ENCODE data around the gene TANC1.

Gene TANC1

DNA sequence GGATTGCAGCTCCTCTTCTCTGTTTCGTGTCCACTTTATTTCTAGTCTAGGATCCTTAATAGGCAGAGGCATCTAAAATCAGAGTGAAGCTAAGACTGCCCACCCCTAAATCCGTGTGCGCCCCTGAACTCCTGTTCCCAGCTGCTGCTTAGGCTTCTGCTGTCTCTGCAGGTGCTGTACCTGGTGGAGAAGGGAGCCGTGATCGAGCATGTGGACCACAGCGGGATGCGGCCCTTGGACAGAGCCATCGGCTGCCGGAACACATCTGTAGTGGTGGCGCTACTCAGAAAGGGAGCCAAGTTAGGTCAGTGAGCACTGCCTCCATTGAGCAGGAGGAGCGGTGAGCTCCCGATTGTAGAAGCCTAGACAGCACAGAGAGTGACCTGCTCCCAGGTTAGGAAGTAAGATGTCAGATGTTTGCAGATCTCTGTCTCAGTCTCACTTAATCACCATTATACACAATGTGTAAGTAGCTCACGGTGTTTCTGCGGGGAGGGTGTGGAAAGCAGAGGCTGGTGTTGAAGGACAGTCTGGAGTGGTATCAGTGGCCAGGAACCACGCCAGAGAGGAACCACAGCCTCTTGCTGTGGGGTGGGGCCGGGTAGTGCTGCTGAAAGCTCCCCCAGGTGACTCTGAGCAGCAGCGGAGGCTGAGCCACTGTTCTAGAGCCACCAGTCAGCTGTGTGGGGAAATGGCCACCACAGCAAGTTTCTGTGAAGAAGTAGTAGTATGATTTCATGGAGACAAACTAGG is 255.8 kb downstream of the TANC1 start:
- DNase-seq (ENCODE audit: low read depth, low spot score): no peak

DNA sequence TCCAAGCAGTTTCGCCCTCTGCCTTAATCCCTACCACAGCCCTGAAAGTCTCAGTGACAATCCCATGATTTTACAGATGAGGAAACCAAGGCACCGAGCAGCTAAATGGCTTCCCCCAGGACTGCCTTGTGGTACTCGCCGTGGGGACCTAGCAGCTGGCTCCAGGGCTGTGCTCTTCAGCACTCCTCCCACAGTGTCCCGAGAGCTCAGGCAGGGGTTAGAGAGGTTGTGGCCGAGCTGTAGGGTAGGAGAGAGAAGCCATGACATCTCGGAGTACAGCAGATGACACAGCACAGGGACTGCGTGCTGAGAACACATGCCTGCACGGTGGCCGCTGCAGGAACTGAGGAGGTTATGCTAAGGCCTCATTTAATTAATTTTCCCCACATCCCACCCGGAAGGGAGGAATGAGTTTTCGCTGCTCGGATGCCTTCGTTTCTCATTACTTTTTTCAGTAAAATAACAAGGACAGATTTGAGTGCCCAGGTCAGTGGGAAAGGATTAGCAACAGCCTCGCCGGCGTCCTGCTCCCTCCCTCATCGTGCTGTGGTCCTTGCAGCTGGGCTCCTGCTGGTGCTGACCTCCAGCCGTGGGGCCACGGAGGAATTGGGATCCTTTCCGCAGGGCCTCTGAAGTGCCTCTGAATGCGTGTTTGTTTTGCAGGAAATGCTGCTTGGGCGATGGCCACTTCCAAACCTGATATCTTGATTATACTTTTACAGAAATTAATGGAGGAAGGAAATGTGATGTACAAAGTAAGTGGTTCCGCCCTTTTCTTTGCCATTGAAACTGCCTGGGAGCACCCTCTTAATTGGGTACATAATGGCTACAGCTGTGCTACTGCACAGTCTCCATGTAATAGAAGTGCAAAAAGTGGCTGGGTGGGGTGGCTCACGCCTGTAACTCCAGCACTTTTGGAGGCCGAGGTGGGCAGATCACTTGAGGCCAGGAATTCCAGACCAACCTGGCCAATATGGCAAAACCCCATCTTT is 256.9 kb downstream of the TANC1 start:
- DNase-seq (ENCODE audit: low read depth, low spot score): no peak

DNA sequence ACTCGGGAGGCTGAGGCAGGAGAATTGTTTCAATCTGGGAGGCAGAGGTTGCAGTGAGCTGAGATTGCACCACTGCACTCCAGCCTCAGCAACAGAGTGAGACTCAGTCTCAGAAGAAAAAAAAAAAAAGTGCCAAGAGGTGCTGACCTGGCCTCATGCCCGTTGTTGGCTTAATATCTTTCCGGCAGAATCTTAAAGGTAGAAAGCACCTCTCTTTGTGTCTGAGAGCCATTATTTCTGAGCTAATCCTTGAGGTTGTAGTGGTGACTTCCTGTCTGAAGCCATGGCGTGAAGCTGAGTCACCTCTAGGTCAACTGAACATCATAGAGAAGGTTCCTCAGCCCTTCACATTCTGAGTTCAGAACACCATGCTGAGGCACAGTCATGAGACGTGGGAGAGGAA is 257.6 kb downstream of the TANC1 start:
- no peak for DNase-seq (ENCODE audit: low read depth, low spot score)

DNA sequence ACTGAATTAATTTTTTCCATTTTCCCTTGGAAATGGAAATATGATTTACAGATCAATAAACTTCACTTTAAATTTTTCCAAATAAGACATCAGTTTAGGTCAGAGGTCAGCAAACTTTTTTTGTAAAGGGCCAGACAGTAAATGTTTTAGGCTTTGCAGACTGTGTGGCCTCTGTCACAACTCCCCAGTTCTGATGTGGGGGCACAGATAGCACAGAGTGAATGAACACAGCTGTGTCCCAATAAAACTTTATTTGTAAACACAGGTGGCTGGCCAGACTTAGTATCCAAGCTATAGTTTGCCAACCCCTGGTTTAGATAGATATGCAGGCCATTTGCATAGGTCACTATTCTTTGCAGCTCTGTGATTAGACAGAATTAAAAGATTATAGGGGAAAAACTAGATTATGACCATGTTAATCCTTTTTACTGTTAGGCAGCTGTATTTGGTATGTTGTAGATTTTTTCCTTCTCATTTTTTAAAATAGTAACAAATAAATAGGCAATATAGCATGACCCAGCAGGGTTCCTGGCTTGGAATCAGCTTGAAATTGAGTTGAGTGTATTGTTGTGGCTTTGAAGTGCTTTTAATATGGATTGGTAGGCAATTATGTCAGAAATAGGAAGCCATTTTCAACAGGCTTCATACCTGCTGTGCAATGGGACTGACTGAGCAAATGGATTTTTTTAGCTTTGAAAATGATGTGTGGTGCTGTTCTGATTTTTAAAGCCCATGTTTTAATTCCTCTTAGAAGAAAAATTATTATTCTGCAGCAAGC is 258.4 kb downstream of the TANC1 start:
- DNase-seq (ENCODE audit: low read depth, low spot score): no peak

DNA sequence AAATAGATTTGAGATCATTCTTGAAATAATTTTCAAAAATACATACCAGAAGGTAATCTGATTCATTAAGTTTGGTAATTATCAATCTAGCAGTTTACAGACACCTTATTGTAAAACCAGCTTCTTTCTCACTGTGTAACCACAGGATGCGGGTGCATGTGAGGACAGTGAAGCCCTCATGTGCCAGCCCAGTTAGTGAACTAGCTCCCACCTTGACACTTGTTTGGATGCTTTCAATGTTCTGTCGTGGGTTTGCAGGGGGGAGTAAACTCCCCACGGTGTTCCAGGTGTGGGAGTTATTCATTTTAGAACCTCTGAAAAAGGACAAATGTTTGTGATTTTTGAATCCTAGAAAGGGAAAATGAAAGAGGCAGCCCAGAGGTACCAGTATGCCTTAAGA is 259.0 kb downstream of the TANC1 start:
- no peak for DNase-seq (ENCODE audit: low read depth, low spot score)

- DNase-seq (ENCODE audit: low read depth, low spot score): no peak
These were observed 259.7 kb downstream of the TANC1 start for GRCh38 chr2:159228081-159228581.

GRCh38 chr2:159229476-159230144 is 261.2 kb downstream of the TANC1 start:
- DNase-seq (ENCODE audit: low read depth, low spot score): no peak

- no peak for DNase-seq (ENCODE audit: low read depth, low spot score)
These were observed 261.9 kb downstream of the TANC1 start for GRCh38 chr2:159230145-159230877.

- no peak for DNase-seq (ENCODE audit: low read depth, low spot score)
These were observed 264.2 kb downstream of the TANC1 start for GRCh38 chr2:159232456-159233170.

DNA sequence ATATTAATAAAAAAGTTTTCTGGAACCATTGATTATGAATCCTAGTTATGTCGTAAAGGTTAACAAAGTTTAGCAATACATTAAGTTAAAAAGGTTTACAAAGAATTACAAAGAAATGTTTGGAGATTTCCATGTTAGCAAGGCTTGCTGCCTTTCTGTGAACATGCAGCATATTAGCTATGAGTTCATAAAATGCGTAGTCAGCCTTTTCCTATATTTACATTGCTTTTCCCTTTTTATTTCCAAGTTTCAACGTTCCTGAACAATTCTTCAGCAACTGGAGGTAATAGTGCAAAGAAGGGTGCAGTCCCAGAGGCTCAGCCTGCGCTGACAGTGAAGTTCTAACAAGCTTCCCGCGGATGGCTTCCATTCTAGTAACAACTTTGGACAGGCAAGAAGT is 266.4 kb downstream of the TANC1 start:
- no peak for DNase-seq (ENCODE audit: low read depth, low spot score)

DNA sequence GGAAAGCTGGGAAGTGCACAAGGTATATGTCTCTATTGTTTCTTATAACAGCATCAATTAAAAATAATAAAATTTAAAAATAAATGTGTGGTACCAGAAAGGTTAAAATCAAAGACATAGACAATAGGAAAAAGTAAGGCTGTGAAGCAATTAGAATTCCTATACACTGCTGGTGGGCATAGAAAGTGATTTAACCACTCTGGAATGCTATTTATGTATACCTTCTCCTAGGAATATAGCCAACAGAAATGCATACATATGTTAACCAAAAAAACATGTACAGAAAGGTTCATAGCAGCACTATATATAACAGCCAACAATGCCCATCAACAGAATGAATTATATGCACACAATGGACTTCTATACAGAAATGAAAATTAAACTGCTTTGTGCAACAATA is 275.1 kb downstream of the TANC1 start:
- DNase-seq (ENCODE audit: low read depth, low spot score): no peak

DNA sequence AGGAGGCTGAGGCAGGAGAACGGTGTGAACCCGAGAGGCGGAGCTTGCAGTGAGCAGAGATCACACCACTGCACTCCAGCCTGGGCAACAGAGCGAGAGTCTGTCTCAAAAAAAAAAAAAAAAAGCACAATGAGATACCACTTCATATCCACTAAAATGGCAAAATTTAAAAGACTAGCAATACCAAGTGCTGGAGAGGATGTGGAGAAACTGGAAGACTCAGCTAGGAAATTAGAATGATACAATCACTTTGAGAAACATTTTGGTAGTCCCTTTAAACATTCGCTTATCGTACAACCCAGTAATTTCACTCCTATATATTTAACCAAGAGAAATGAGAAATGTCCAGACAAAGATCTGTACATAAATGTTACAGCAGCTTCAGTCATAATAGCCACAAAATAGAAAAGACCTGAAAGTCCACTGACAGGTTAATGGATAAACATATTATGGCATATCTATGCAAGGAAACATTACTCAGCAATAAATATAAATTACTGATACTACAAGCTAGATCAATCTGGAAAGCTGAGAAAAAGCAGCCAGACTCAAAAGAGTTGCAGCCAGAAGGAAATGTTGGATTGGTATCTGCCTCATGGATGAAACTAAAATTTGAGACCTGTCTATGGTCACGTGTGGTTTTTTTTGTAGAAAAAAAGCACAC is 278.0 kb downstream of the TANC1 start:
- no peak for DNase-seq (ENCODE audit: low read depth, low spot score)

DNA sequence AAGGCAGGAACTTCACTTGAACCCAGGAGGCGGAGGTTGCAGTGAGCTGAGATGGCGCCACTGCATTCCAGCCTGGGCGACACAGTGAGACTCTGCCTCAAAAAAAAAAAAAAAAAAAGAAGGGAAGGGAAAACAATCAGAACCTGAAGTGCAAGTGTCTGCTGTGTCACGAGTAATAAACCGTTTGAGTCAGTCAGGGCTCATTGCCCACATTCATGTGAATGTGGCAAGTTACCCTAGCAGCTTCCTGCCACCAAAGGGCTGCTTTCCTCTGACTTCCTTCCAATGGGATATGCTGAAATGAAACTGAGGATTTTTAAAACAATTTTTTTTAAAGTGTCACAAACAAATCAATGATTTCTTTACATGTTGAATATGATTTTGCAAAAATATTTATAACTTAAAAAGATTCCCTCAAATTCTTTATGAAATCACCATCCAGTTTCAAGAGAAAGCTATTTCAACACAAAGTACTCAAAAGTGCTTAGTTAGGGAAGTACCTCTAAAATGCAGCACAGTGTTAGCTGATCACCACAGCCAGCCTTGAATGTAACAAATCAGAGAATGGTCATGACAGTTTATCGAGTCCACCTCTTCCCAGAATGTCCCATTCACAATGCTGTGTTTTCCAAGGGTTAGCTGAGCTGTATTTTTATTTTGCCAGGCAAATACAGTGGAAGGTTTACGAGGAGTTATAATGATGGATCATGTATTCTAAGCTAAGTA is 281.7 kb downstream of the TANC1 start:
- no peak for DNase-seq (ENCODE audit: low read depth, low spot score)

DNA sequence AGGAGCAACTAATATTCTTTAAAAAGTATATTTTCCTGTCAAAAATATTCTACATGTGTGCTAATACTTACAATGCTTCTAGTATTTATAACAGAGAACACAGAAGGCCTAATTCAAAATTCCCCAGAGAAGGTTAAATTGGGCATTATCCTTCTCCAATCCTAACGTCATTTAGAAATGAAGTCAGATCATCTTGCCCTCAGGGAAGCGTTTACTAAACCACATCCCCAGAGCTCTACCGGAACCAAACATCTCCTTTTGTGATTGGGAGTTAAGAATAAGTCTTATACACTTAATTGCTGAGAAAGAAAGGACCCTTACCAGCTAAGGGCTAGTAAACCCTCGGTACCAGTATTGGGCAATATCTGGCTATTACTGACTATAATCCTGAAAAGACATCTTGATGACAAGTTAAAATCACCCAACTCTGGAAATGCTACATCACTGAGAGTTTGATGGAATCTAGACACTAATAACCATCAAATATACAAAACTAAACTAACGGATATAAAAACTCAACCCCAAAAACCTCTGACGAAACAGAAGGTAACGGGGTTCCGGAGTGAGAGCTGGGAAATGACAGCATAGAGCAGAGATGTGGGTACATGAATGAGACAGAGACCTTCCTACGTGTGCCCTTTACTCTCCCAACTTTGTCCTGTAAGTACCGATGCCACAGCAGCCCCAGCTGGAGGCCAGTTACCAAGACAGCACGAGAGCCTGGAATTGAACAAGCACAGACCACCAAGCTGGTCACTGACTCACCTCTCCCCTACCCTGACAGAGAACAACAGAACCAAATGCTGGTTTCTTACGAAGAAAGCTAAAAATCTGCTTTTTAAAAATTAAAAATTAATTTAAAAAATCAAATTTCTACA is 283.1 kb downstream of the TANC1 start:
- no peak for DNase-seq (ENCODE audit: low read depth, low spot score)

- DNase-seq (ENCODE audit: low read depth, low spot score): no peak
These were observed 284.5 kb downstream of the TANC1 start for GRCh38 chr2:159252905-159253304.

GRCh38 chr2:159256159-159256558 is 287.7 kb downstream of the TANC1 start:
- DNase-seq (ENCODE audit: low read depth, low spot score): no peak

- DNase-seq (ENCODE audit: low read depth, low spot score): no peak
These were observed 293.8 kb downstream of the TANC1 start for GRCh38 chr2:159262226-159262625.

- DNase-seq (ENCODE audit: low read depth, low spot score): no peak
These were observed 294.5 kb downstream of the TANC1 start for GRCh38 chr2:159262904-159263303.
